BJ (cell line): ENCODE data around the gene RB1. TPM values are rescaled to one million over a fixed set of nuclear protein-coding genes. Genes with fewer than 3 reads are reported as not detected.
"Not testable (repeated sequence)": the region's sequence is repeated elsewhere in the genome, so short reads cannot be mapped to it uniquely, and the experiment has no call there.

ENCODE experiments used
- CTCF ChIA-PET: fragments of 350-600 bp; formaldehyde crosslinking; extraction: SDS; loops from one replicate; lab custom pipeline; 2021; ENCODE audit warnings: antibody characterized with exemption, inconsistent platforms; lab: Yijun Ruan, JAX
- POLR2A ChIA-PET: fragments of 300-600 bp; sonication (Branson Sonifier 250); formaldehyde crosslinking; extraction: SDS; loops from one replicate; lab custom pipeline; 2021; ENCODE audit warnings: antibody characterized with exemption; lab: Charles Lee
- DNase-seq: peaks from one replicate; pipeline ENCODE4 v3.0.0-alpha.2; 2011; ENCODE audit warnings: low read depth
- H3K27me3 ChIP-seq: 2 replicates; pipeline ENCODE4 v1.6.0; 2011; ENCODE audit warnings: low read length; ENCODE audit not compliant: control insufficient read depth, insufficient read depth
- H3K36me3 ChIP-seq: 2 replicates; pipeline ENCODE4 v1.5.1; 2011; ENCODE audit warnings: low read length; ENCODE audit not compliant: control insufficient read depth, insufficient read depth
- H3K4me3 ChIP-seq: 2 replicates; pipeline ENCODE4 v1.5.1; 2011; ENCODE audit warnings: low read depth, mild to moderate bottlenecking, control low read depth, low read length
- polyA plus RNA-seq: library from polyadenylated mRNA; depleted of rRNA; stranded (reverse); fragments of >200 nt; gene quantifications from 2 replicates; pipeline ENCODE4 v1.2.3, GENCODE V29; 2011
- TF ChIP-seq, protein P1 (sequence below): IDR thresholded peaks from 2 replicates; pipeline ENCODE4 v1.5.1; 2011; ENCODE audit warnings: low read depth, mild to moderate bottlenecking, control low read depth, inconsistent platforms, low read length, moderate library complexity; ENCODE audit not compliant: insufficient read depth

RB1 gene
- polyA plus RNA-seq, 1 experiment: 11.2 TPM

DNA sequence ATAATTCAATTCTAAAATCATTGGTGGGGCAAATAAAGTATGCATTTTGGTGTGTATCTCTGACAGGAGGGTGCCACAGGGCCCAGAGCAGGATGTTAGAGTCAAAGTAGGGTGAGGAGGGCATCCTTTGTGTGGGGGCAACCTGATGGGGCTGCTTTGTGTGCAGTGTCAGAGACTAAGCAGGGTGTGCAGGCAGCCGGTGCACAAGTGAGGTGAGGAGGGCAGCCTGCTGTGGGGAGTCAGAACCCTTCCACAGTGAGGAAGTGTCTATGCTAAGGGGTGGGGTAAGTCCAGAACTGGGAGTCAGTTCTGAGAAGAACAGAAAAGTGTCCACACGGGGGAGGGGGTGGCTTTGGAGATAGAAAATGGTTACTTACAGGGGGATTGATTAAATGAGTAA, 40.7 kb downstream of the RB1 start:
- H3K36me3 ChIP-seq: no peaks in the 10 kb centered on the region; the same call in 1 of the 2 replicates
- H3K4me3 ChIP-seq: no peak overlapping the region
- no peak for DNase-seq
- TF ChIP-seq, protein P1, sequence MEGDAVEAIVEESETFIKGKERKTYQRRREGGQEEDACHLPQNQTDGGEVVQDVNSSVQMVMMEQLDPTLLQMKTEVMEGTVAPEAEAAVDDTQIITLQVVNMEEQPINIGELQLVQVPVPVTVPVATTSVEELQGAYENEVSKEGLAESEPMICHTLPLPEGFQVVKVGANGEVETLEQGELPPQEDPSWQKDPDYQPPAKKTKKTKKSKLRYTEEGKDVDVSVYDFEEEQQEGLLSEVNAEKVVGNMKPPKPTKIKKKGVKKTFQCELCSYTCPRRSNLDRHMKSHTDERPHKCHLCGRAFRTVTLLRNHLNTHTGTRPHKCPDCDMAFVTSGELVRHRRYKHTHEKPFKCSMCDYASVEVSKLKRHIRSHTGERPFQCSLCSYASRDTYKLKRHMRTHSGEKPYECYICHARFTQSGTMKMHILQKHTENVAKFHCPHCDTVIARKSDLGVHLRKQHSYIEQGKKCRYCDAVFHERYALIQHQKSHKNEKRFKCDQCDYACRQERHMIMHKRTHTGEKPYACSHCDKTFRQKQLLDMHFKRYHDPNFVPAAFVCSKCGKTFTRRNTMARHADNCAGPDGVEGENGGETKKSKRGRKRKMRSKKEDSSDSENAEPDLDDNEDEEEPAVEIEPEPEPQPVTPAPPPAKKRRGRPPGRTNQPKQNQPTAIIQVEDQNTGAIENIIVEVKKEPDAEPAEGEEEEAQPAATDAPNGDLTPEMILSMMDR: no peak
- ChIA-PET CTCF (no interaction called here), POLR2A (no interaction called here)
- no peaks in the 10 kb centered on the region for H3K27me3 ChIP-seq

DNA sequence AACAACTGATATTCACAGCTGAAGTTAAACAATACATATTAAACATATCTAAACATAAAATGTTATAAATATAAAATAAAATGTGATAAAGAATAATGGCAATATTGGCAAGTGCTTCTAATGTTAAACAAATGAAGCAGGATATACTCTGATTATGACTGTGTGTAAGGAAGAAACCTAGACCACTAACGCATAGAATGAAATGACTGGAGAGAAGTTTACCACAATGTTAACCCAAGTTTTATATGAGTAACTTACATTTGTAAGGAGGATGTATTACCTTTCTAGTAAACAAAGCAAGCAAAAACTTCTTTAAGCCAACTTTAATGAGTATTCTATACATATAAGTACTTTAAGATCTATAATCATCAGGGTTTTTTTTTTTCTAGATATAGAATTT, 43.0 kb downstream of the RB1 start:
- POLR2A ChIA-PET: no interaction called here
- peaks cover 1% of the 10 kb centered on the region for H3K36me3 ChIP-seq
- no peak overlapping the region for H3K4me3 ChIP-seq
- DNase-seq: no peak
- no peaks in the 10 kb centered on the region for H3K27me3 ChIP-seq
- CTCF ChIA-PET: no interaction called here
- TF ChIP-seq, protein P1: no peak

DNA sequence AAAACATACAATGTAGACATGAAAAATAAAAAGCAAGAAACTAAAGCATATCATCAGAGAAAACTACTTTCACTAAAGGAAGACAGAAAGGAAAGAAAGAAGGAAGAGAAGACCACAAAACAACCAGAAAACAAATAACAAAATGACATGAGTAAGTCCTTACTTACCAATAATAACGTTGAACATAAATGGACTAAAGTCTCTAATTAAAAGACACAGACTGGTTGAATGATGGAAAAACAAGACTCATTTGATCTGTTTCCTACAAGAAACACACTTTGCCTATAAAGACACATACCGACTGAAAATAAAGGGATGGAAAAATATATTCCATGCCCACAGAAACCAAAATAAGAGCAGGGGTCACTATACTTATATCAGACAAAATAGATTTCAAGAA, 46.0 kb downstream of the RB1 start:
- CTCF ChIA-PET: no interaction called here
- TF ChIP-seq, protein P1: no peak
- DNase-seq: no peak
- POLR2A ChIA-PET: no interaction called here
- no peak overlapping the region for H3K4me3 ChIP-seq
- no peaks in the 10 kb centered on the region for H3K27me3 ChIP-seq
- peaks cover 1% of the 10 kb centered on the region for H3K36me3 ChIP-seq

DNA sequence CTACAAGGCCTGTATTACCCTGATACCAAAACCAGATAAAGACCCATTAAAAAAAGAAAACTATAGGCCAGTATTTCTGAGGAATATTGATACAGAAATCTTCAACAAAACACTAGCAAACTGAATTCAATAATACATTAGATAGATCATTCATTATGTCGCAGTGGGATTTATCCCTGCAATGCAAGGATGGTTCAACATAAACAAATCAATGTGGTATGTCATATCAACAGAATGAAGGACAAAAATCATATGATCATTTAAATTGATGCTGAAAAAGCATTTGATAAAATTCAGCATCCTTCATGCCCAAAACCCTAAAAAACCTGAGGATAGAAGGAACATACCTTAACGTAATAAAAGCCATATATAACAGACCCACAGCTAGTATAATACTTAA, 50.0 kb downstream of the RB1 start:
- no peak for DNase-seq
- POLR2A ChIA-PET: no interaction called here
- TF ChIP-seq, protein P1: no peak
- Histone ChIP-seq H3K27me3 (no peaks in the 10 kb centered on the region), H3K36me3 (peaks cover 1% of the 10 kb centered on the region), H3K4me3 (no peak overlapping the region)
- CTCF ChIA-PET: no interaction called here

DNA sequence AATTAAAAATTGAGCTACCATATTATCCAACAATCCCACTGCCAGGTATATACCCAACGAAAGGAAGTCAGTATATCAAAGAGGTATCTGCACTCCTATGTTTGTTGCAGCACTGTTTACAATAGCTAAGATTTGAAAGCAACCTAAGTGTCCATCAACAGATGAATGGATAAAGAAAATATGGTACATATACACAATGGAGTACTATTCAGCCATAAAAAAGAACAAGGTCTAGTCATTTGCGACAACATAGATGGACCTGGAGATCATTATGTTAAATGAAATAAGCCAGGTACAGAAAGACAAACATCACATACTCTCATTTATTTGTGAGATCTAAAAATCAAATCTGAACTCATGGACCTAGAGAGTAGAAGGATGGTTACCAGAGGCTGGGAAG, 52.0 kb downstream of the RB1 start:
- H3K4me3 ChIP-seq, CTCF ChIA-PET, POLR2A ChIA-PET, DNase-seq, H3K27me3 ChIP-seq, H3K36me3 ChIP-seq: not testable (repeated sequence)

DNA sequence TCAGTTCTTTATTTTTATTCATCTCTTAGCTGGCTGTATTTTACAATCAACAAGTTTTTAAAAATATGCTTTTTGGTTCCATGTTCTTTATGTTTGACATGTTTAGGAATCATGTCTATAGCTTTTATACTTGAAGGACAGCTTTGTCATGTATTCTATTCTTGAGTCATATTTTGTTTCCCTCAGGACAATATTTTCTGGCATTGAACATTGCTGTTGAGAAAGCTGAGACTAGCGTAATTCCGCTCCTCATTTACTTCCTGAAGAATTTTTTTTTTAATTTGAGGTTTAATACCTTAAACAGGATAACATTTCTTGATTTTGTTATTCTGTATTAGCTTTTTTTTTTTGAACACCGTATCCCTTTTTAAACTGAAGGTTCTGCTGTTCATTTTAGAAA, 53.2 kb downstream of the RB1 start:
- H3K4me3 ChIP-seq: no peak overlapping the region
- no peaks in the 10 kb centered on the region for H3K27me3 ChIP-seq
- TF ChIP-seq, protein P1: no peak
- no peak for DNase-seq
- ChIA-PET CTCF (no interaction called here), POLR2A (no interaction called here)
- H3K36me3 ChIP-seq: no peaks in the 10 kb centered on the region
